ENCODE data around the gene NISCH.
"Not testable (repeated sequence)": the region's sequence is repeated elsewhere in the genome, so short reads cannot be mapped to it uniquely, and the experiment has no call there.

The NISCH gene

GRCh38 chr3:52525680-52526561, 70.5 kb downstream of the NISCH start:
- TF ChIP-seq, protein P1, sequence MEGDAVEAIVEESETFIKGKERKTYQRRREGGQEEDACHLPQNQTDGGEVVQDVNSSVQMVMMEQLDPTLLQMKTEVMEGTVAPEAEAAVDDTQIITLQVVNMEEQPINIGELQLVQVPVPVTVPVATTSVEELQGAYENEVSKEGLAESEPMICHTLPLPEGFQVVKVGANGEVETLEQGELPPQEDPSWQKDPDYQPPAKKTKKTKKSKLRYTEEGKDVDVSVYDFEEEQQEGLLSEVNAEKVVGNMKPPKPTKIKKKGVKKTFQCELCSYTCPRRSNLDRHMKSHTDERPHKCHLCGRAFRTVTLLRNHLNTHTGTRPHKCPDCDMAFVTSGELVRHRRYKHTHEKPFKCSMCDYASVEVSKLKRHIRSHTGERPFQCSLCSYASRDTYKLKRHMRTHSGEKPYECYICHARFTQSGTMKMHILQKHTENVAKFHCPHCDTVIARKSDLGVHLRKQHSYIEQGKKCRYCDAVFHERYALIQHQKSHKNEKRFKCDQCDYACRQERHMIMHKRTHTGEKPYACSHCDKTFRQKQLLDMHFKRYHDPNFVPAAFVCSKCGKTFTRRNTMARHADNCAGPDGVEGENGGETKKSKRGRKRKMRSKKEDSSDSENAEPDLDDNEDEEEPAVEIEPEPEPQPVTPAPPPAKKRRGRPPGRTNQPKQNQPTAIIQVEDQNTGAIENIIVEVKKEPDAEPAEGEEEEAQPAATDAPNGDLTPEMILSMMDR (conservative IDR thresholded peaks at IDR 0.05) = no peak
- H3K27ac ChIP-seq = peak overlapping the region; percentile 18; the same call in 1 of the 2 replicates

- H3K27ac ChIP-seq = not testable (repeated sequence)
These were observed 71.3 kb downstream of the NISCH start for GRCh38 chr3:52526671-52527038.

- H3K27ac ChIP-seq = no peak overlapping the region
- TF ChIP-seq, protein P1 (conservative IDR thresholded peaks at IDR 0.05) = no peak
These were observed 71.8 kb downstream of the NISCH start for GRCh38 chr3:52527039-52527731.

DNA sequence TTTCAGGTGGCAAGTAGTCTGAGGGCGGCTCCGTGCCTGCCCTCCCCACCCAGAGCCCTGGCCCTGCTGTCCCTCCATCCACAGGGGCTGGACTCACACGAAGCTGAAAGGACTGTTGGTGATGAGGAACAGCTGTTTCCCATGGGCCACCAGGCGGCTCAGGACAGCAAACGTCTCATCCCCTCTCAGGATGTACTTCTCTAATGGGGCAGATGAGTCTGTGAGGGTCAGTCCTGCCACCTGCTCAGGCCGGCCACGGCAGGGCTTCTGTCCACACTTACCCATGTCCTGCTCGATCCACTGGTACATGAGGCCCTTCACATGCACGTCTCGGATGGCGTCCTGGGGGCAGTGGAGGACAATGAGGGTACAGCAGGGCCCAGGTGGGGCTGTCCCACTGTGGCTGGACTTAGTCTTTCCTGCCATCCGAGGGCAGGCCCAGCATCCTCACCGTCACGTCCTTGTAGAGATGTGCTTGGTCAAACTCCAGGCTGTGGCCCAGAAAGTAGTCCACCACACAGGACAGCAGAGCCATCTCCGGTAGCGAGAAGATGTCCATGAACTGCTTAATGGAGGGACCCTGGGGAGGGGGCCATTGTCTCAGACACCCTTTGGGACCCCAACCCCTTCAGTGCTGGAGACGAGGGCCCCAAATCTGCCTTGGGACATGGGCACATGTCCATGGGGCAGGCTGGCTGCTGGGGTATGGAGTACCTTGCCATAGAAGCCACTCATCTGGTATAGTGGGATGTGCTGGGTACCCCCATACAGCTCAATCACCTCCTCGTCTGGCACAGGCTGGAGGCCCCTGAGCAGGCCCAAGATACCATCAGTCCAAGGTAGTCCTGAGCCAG, 72.6 kb downstream of the NISCH start:
- TF ChIP-seq, protein P1 (conservative IDR thresholded peaks at IDR 0.05) = no peak
- no peak overlapping the region for H3K27ac ChIP-seq

DNA sequence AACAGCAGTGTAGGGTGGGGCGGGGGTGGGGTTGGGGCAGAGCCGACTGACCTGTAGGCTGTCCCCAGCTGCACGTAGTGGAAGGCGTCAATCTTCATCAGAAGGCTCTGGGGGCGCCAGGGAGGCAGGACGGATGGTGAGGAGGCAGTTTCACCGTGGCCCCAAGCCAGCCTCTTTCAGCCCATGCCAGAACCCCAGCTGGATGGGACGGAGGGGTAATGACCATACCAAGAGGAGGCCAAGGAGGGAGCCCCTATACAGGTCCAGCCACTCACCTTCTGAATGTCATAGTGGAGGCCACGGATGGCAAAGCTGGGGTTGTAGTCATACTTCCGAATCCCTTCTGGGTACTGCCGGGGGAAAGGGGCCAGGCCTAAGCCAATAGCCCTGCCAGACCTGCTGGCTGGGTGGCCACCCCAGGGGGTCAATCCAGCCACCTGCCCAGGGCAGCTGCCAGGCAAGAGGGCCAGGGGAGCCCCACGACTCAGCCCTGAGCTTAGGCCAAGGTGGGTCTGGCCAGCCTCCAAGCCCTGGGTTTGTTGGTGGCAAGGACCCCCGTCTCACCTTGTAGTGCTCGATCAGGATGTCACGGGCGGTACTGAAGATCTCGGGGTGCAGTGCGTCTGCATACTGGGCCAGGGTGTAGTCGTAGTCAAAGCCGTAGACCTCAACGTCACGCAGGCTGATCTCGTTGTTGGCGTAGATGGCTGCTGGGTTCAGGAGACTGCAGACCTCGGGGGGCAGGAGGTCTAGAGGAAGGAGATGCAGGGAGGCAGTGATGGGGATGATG, 73.4 kb downstream of the NISCH start:
- H3K27ac ChIP-seq = no peak overlapping the region

DNA sequence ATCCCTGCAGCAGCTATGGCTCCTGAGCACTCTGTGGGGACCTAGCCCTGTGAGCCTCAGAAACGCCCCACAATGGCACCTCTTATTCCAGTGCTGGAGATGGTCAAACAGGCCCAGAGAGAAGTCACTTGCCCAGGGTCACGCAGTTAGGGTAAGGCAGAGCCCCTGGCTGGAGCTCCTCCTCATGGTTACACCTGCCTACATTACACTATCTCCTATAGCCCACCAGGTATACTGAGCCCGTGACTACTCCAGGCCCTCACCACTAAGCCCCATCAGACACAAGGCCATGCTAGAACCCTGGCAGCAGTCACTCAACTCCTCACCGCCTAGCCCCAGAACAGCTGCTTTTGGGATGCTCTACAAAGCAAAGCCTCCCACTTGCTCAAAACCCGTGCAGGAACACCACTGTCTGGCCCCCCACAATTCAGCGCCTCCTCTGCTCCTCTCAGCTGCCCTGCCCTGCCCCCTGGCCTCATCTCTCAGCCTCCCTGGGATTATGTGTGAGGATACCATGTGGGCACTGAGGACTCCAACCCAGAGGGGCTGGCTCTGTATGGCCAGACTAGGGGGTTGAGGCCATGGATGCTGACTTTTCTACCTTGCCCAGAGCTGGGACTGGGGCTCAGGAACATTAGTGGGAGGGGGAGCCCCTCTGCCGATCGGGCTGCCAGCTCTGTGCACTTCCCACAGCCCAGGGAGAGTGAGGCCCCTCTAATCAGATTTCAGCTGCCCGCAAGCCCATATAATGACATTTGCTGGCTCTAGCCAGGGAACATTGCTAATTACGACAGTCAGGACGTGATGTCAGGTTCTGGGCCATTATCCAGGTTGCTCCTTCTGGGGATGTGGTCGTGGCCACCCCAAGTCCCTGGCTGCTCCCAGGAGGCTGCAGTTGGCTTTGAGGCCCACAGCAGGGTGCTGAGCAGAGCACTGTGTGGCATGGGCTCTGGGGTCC, 74.3 kb downstream of the NISCH start:
- TF ChIP-seq, protein P1 (conservative IDR thresholded peaks at IDR 0.05) = no peak
- no peak overlapping the region for H3K27ac ChIP-seq

More for the DNA sequence above, 73.4 kb downstream of the NISCH start:
- TF ChIP-seq, protein P1 (conservative IDR thresholded peaks at IDR 0.05) = no peak

Data from VCaP (cell line).